Esophagus muscularis mucosa (tissue), 4 donors: ENCODE measurements around the gene TCTN1. TPM values are rescaled to one million over a fixed set of nuclear protein-coding genes. Genes with fewer than 3 reads are reported as not detected.
A peak's percentile ranks its signal among the peaks of the same experiment; 100 is the strongest.

Experiments used
- DNase-seq: peaks from one replicate; pipeline ENCODE4 v3.0.0-alpha.2; 2017; ENCODE audit errors: extremely low spot score
- H3K27ac ChIP-seq, 4 donors: fragments of 200-600 bp; sonication (generic); replicated peaks in 1 of 4; 1 replicate in 3 of 4; 2 replicates in 1 of 4; pipeline ENCODE4 v1.5.1; 2016 to 2019; ENCODE audit warnings: mild to moderate bottlenecking in 1 of 4
- H3K27me3 ChIP-seq, 4 donors: fragments of 200-600 bp; sonication (generic); one replicate each; pipeline versions ENCODE4 v1.5.1 to v1.6.0; 2016 to 2019
- H3K36me3 ChIP-seq, 4 donors: fragments of 200-600 bp; sonication (generic); one replicate each; pipeline ENCODE4 v1.5.1; 2016 to 2019
- H3K4me1 ChIP-seq, 4 donors: fragments of 200-600 bp; sonication (generic); one replicate each; pipeline ENCODE4 v1.5.1; 2016 to 2019
- H3K4me3 ChIP-seq, 4 donors: fragments of 200-600 bp; sonication (generic); 1 replicate in 2 of 4; 2 replicates in 2 of 4; pipeline ENCODE4 v1.5.1; 2016 to 2019; ENCODE audit warnings: mild to moderate bottlenecking in 4 of 4, moderate library complexity in 1 of 4
- H3K9me3 ChIP-seq, 4 donors: fragments of 200-600 bp; sonication (generic); 1 replicate in 3 of 4; 2 replicates in 1 of 4; pipeline ENCODE4 v1.5.1; 2016 to 2019
- EP300 ChIP-seq: sonication (generic); formaldehyde crosslinking; IDR thresholded peaks from one replicate; pipeline ENCODE4 v1.6.1; 2017; ENCODE audit warnings: antibody characterized with exemption
- POLR2A ChIP-seq: fragments of 450-650 bp; IDR thresholded peaks from one replicate; pipeline ENCODE4 v1.6.1; 2017; ENCODE audit warnings: antibody characterized with exemption, moderate library complexity, mild to moderate bottlenecking, low read depth
- POLR2AphosphoS5 ChIP-seq, 2 donors: sonication (generic); formaldehyde crosslinking; IDR thresholded peaks; one replicate each; pipeline ENCODE4 v1.6.1; 2017; ENCODE audit warnings: antibody characterized with exemption in 2 of 2
- WGBS: methylation state at CpG from one replicate; pipeline ENCODE4 v1.1.5; 2018; 5-methylcytosine and 5-hydroxymethylcytosine counted together
- intact Hi-C: fragments of 100-400 bp; cut with DNase I; formaldehyde crosslinking; loops from one replicate; pipeline ENCODE4 v1.15.1; 2023
- total RNA-seq, 4 donors: library from RNA; depleted of rRNA; stranded (reverse); fragments of >200 nt; gene quantifications; one replicate each; pipeline versions ENCODE4 v1.1.0 to v1.2.1, GENCODE V29; 2016
- TF ChIP-seq, protein P1 (sequence below), 3 experiments: fragments of 200-600 bp in 2 of 3; fragments of 450-650 bp in 1 of 3; sonication (generic) in 2 of 3; IDR thresholded peaks; one replicate each; pipeline ENCODE4 v1.5.1; 2017 to 2019; ENCODE audit warnings: antibody characterized with exemption in 3 of 3, mild to moderate bottlenecking in 2 of 3, moderate library complexity in 1 of 3

TCTN1 gene
- 10 to 100 TPM; 17.4 to 26.2 (median 21.4) TPM for total RNA-seq

DNA sequence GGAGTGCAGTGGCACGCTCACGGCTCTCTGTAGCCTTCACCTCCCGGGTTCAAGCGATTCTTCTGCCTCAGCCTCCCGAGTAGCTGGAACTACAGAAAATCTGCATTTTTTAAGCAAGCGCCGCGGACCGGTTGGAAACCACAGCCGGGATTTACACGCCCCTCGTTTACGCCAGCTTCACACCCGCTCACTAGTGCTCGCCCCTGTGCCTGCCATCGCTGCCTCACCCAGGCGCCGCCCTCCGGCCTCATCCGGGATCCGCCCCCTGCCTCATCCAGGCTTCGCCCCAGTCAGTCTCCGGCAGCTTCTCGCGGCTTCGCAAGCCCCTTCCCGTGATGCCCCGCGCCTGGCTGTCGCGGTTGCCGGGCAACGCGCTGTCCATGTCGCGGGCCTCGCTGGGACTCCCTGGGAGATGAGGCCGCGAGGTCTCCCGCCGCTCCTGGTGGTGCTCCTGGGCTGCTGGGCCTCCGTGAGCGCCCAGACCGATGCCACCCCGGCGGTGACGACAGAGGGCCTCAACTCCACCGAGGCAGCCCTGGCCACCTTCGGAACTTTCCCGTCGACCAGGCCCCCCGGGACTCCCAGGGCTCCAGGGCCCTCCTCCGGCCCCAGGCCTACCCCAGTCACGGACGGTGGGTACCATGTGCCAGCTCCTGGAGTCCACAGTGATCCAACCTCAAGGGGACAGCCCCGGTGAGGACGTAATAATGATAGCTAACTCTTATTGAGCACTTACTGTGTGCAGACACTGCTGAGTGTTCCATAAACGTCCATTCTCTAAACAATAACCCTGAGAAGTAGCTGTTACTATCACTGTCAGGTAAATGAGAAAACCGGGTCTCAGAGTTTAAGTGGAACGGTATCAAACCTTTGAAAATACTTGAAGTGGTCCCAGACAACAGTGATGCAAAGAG lies at the start of gene TCTN1:
TSS of gene TCTN1 (plus strand) at position 359 of the 914 bp plus-strand sequence. CDS start at position 413, 54 bp downstream.
- TF ChIP-seq POLR2AphosphoS5 (IDR thresholded peaks at IDR 0.05) (peak; percentile 75 to 99), POLR2A (no peak)
- TF ChIP-seq, protein P1, sequence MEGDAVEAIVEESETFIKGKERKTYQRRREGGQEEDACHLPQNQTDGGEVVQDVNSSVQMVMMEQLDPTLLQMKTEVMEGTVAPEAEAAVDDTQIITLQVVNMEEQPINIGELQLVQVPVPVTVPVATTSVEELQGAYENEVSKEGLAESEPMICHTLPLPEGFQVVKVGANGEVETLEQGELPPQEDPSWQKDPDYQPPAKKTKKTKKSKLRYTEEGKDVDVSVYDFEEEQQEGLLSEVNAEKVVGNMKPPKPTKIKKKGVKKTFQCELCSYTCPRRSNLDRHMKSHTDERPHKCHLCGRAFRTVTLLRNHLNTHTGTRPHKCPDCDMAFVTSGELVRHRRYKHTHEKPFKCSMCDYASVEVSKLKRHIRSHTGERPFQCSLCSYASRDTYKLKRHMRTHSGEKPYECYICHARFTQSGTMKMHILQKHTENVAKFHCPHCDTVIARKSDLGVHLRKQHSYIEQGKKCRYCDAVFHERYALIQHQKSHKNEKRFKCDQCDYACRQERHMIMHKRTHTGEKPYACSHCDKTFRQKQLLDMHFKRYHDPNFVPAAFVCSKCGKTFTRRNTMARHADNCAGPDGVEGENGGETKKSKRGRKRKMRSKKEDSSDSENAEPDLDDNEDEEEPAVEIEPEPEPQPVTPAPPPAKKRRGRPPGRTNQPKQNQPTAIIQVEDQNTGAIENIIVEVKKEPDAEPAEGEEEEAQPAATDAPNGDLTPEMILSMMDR (IDR thresholded peaks at IDR 0.05) = peak in 2 of 3 experiments; percentile 22
- Histone ChIP-seq H3K9me3 (no peaks in the 10 kb centered on the region), H3K4me1 (peaks cover 10 to 24% (median 19%) of the 10 kb centered on the region in 4 donors), H3K27ac (peak within 1 kb of the TSS; percentile 76 to 78 (median 76)), H3K27me3 (no peaks in the 10 kb centered on the region), H3K4me3 (peak within 1 kb of the TSS; percentile 72 to 84 (median 78)), H3K36me3 (peaks cover 0 to 9% (median 0%) of the 10 kb centered on the region in 4 donors)
- intact Hi-C loops = loop anchor here (5.0 to 10.0 kb wide), 2 partner anchors 162 to 271 kb away; partner anchors contain the start of gene ARPC3
- peak; percentile 98 for DNase-seq
- WGBS = 9% methylated on average over 13 of the region's 60 CpGs

DNA sequence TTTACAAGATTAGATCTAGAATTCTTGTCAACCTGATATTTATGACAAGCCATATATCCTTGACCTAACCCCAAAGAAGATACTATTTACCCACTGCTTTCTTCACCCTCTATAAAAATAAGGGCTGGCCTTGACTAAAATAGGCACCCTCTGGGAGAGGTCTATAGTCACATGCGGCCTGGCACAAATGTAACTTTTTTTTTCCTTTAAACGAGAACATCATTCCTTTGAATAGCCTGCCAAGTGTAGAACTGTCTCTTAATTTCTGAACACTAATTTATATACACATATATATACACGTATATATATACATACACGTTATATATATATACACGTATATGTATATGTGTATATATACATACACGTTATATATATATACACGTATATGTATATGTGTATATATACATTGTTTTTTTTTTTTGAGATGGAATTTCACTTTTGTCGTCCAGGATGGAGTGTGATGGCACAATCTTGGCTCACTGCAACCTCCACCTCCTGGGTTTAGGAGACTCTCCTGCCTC lies 49.4 kb upstream of the TCTN1 start:
- DNase-seq = no peak
- Histone ChIP-seq H3K36me3 (no peaks in the 10 kb centered on the region), H3K4me1 (peaks cover 57 to 86% (median 79%) of the 10 kb centered on the region in 4 donors), H3K4me3 (no peak overlapping the region), H3K9me3 (no peaks in the 10 kb centered on the region), H3K27me3 (no peaks in the 10 kb centered on the region), H3K27ac (peak overlapping the region; percentile 67 to 77 (median 73))
- 43% methylated on average over 8 of the region's 8 CpGs for WGBS
- TF ChIP-seq EP300 (no peak), POLR2A (no peak)
- TF ChIP-seq, protein P1 (IDR thresholded peaks at IDR 0.05) = no peak
- intact Hi-C loops = no loop called here

DNA sequence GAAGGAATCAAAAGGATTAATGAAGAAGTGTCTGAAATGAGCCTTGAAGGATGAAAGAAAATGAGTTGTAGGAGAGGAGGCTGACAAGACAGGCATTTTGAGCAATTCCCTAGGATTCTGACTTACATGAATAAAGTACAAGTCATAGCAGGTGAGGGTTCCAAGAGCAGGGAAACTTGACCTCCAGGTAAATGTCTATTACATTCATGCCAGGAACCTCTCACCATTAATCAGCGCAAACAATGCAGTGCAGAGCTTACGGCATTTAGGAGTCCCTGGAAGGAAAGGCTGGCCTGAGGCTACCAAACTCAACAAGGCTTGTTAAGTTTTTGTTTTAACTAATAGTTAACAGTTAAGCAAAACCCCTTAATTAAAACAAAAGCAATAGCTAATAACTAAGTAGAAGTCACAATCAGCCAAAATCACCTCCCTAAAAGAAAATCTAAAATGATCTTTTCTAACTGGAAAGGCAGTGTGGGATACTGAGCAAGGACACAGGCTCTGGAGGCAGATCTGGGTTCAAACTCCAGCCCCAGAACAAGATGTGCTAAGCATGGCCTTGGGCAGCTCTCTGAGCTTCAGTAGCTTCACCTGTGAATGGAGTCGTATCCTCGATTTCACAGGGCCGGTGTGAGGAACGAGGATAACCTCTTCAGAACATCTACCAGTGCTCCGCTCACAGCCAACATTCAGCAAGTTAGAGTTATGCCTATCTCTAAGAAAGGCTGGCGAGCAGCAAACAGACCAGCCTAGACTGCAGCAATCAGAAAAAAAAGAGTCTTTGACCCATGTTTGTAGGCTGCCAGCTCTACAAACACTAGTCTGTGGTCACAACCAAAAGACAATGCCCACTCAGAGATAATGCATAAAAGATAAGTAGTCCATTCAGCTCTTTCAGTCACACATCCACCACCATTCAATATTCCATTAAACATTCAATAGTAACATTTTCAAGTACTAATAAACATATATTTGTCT lies 47.7 kb upstream of the TCTN1 start:
- Histone ChIP-seq H3K36me3 (no peaks in the 10 kb centered on the region), H3K27me3 (no peaks in the 10 kb centered on the region), H3K4me3 (no peak overlapping the region), H3K4me1 (peaks cover 46 to 70% (median 63%) of the 10 kb centered on the region in 4 donors), H3K27ac (peak overlapping the region; percentile 42 to 77 (median 60)), H3K9me3 (peaks cover 0 to 4% (median 2%) of the 10 kb centered on the region in 4 donors)
- 82% methylated on average over 8 of the region's 8 CpGs for WGBS
- DNase-seq = no peak
- intact Hi-C loops = no loop called here
- TF ChIP-seq EP300 (no peak), POLR2A (no peak), POLR2AphosphoS5 (IDR thresholded peaks at IDR 0.05) (no peak)
- TF ChIP-seq, protein P1 (IDR thresholded peaks at IDR 0.05) = no peak

DNA sequence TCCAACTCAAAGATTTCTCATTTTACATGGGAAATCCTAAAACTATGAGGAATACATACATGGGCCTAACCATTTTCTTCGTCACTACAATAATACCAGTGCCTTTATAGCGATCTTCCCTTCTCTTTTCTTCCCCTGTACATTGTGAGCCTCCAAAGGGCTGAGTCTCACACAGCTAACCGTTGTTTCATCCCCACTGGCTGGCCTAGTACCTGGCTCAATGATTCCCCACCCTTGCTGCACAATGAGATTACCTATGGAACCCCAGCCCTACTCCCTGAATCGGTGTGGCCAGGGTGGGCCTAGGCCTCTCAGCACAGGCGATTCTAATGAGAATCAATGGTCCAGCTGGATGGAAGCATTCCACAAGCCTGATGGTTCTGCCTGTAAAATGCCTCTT lies 46.9 kb upstream of the TCTN1 start:
- Histone ChIP-seq H3K4me1 (peaks cover 40 to 62% (median 55%) of the 10 kb centered on the region in 4 donors), H3K27me3 (no peaks in the 10 kb centered on the region), H3K9me3 (peaks cover 0 to 8% (median 2%) of the 10 kb centered on the region in 4 donors), H3K27ac (peak overlapping the region in 1 of 4 donors; percentile 39), H3K4me3 (no peak overlapping the region), H3K36me3 (no peaks in the 10 kb centered on the region)
- 93% methylated on average over 5 of the region's 5 CpGs for WGBS
- TF ChIP-seq, protein P1 (IDR thresholded peaks at IDR 0.05) = no peak
- TF ChIP-seq EP300 (no peak), POLR2A (no peak), POLR2AphosphoS5 (IDR thresholded peaks at IDR 0.05) (no peak)
- intact Hi-C loops = no loop called here
- no peak for DNase-seq
